GM06990 (cell line): ENCODE measurements around the gene CCDC30.

Experiments used
- DNase-seq: peaks from one replicate; pipeline ENCODE4 v3.0.0-alpha.2; 2011; ENCODE audit not compliant: insufficient read length; ENCODE audit errors: extremely low read depth
- H3K27me3 ChIP-seq: replicated peaks from 2 replicates; pipeline ENCODE4 v1.6.0; 2011; ENCODE audit warnings: low read length; ENCODE audit not compliant: control insufficient read depth, insufficient read depth
- H3K36me3 ChIP-seq: 2 replicates; pipeline ENCODE4 v1.5.1; 2011; ENCODE audit warnings: low read length; ENCODE audit not compliant: control insufficient read depth, insufficient read depth
- H3K4me3 ChIP-seq: replicated peaks from 2 replicates; pipeline ENCODE4 v1.5.1; 2011; ENCODE audit warnings: low read depth, mild to moderate bottlenecking, control low read depth, low read length
- TF ChIP-seq, protein P1 (sequence below): IDR thresholded peaks from 2 replicates; pipeline ENCODE4 v1.5.1; 2011; ENCODE audit warnings: low read length, control low read depth, mild to moderate bottlenecking, inconsistent platforms; ENCODE audit not compliant: insufficient read depth, poor library complexity, severe bottlenecking

Gene CCDC30

DNA sequence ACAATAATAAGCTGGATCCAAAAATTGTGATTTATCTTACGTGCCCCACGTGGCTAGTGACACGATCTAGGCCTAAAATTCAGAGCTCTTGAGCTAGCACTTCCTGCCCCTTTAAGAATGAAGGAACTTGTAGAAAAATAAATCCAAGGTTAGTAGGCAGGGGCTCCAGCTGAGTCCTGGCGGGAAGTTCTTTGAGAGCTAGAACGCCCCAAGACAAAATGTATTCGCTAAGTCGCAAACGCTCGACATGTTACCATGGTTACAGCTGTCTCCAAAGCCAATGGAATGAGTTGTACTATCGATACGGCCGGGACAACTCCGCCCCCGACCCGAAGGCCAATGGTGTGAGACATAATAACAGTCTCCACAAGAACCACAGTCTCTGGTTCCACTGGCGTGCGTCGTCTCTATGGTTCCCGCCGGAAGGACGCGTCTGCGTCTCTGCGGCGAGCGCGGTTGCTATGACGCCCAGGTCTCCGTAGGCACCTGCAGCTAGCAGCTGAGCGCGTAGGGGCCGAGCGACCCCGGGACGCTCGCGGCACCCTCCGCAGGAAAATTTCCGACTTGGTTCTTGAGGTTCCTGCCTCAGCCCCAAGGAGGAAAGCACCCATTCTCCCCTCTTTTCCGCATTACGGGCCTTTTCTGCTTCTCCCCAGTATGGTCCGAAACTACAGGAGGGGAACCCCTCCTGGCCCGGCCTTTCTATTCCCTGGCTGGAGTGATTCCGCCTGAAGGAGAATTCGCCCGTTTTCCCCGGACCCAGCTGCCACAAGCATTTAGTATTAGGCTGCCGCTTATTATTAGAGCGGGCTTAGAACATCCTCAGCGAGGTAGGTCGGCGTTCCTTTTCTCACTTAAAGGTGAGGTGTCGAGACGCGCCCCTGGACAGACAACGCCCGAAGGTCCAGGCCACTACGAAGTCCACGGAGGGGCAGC is at the start of gene CCDC30:
CCDC30 (plus strand) TSS at position 459 of the 936 bp plus-strand sequence. CDS start 17,266 bp downstream, outside the sequence.
- TF ChIP-seq, protein P1, sequence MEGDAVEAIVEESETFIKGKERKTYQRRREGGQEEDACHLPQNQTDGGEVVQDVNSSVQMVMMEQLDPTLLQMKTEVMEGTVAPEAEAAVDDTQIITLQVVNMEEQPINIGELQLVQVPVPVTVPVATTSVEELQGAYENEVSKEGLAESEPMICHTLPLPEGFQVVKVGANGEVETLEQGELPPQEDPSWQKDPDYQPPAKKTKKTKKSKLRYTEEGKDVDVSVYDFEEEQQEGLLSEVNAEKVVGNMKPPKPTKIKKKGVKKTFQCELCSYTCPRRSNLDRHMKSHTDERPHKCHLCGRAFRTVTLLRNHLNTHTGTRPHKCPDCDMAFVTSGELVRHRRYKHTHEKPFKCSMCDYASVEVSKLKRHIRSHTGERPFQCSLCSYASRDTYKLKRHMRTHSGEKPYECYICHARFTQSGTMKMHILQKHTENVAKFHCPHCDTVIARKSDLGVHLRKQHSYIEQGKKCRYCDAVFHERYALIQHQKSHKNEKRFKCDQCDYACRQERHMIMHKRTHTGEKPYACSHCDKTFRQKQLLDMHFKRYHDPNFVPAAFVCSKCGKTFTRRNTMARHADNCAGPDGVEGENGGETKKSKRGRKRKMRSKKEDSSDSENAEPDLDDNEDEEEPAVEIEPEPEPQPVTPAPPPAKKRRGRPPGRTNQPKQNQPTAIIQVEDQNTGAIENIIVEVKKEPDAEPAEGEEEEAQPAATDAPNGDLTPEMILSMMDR: no peak
- H3K27me3 ChIP-seq: no peaks in the 10 kb centered on the region
- DNase-seq: peak; percentile 92

DNA sequence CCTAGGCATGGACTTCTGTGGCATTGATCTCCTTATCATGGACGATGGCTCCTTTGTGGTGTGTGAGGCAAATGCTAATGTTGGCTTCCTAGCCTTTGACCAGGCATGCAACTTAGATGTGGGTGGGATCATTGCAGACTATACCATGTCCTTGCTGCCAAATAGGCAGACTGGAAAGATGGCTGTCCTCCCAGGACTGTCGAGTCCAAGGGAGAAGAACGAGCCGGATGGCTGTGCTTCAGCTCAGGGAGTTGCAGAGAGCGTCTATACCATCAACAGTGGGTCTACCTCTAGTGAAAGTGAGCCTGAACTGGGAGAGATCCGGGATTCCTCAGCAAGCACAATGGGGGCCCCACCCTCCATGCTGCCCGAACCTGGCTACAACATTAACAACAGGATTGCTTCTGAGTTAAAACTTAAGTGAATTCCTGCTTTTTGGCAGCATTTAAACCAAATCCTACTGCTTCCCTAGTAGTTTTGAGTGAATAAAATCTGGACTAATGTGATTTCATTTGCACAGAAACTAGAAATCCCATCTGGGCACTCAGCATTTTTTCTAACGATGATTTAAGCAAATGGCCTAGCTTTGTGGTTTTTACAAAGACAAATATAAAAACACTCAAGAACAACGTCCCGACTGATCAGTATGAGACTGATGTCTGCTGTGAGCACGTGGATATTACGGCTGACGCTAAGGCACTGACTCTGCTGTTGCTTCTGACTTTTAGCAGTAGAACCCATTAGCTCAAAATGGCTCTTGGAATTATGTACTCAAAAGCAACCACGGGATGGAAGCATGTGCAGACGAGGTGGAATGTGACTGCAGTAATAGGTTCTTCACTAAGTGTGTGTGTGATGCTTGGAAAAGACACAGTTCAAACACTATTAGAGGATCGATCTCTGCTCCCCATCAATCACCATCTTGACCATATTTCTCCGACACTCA is 48.3 kb upstream of the CCDC30 start:
- Histone ChIP-seq H3K27me3 (no peaks in the 10 kb centered on the region), H3K4me3 (no peak overlapping the region), H3K36me3 (no peaks in the 10 kb centered on the region)
- no peak for DNase-seq
- TF ChIP-seq, protein P1: no peak

More for the DNA sequence above, at the start of gene CCDC30:
- Histone ChIP-seq H3K4me3 (peak within 1 kb of the TSS; percentile 70), H3K36me3 (peaks cover 5% of the 10 kb centered on the region)

DNA sequence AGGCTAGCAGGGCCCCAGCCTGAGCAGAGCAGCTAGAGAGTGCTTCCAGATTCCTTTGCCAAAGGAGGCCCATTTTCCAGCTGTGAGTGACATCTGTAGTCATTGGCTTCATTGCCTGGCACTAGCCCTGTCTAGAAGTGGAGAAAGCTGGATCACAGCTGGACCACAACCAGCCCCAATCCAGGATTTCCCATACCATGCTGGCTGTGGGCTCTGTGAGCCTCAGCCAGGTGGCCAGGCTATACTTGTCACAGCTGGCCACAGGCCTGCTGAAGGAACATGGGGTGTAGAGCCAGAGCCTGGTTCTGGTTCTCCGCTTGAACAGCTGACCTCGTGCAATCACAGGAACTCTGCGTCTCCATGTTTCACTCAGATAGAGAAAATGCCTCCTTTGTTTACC is 45.9 kb upstream of the CCDC30 start:
- Histone ChIP-seq H3K27me3 (no peaks in the 10 kb centered on the region; the same call in 1 of the 2 replicates), H3K4me3 (no peak overlapping the region), H3K36me3 (no peaks in the 10 kb centered on the region)
- TF ChIP-seq, protein P1: no peak
- DNase-seq: no peak

DNA sequence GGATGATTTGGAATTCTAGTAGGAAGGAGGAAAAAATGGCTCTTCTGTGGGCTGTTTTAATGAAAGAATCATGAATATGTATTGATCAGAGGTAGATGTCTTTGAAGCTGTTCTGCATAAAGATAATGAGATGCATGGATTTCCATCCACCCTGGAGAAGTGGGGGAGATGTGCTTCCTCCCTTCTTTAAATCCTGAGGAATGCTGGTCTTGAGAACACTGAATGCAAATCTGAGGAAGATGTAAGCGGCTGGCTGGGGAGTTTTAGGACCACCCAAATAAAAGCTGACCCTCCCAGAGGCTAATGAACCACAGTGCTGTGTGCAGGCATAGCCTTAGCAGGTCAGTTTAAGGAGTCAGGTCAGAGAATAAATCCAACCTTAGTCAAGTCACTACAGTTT is 44.6 kb upstream of the CCDC30 start:
- Histone ChIP-seq H3K4me3 (no peak overlapping the region), H3K27me3 (no peaks in the 10 kb centered on the region; the same call in 1 of the 2 replicates), H3K36me3 (no peaks in the 10 kb centered on the region)
- TF ChIP-seq, protein P1: no peak
- no peak for DNase-seq

DNA sequence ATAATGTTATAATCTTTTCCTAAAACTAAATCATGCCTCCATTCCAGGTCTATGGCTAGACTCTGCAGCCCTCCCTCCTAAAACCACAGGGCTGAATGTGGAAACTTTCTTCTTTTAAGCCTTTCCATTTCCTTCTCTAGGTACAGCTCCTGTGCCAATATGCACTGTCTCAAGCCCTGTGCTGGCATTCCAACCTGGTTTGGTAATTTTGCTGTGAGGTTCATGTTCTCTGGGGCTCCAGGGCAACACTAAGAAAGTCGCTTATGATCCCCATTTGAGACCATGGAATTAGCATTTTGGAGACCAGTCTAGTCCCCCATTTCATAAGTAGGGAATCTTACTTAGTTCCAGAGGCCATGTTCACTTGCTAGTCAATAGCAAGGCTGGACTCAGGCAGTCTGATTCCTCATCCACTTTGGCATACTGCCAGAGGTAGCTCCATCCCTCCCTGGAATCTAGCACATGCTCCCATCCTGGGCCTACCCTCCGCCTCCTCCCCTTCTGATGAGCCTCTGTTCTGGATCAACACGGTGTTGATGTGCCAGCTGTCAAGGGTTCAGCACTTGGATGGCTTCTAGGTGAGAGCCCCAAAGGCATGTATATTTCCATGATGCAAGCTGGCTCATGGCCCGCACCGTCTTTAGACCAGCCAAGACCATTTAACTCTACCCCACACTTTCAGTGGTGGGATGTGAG is 43.8 kb upstream of the CCDC30 start:
- Histone ChIP-seq H3K4me3 (no peak overlapping the region), H3K36me3 (no peaks in the 10 kb centered on the region), H3K27me3 (no peaks in the 10 kb centered on the region; the same call in 1 of the 2 replicates)
- TF ChIP-seq, protein P1: no peak
- DNase-seq: no peak
